ENCODE results near the gene SALL2.

GRCh38 chr14:21529515-21529914, 3.4 kb upstream of the SALL2 start:
- TF ChIP-seq POLR2AphosphoS5 (IDR thresholded peaks at IDR 0.05; ENCODE audit: low read depth, low read length): no peak
- no peak for TF ChIP-seq CTCF (IDR thresholded peaks at IDR 0.05)
- no peak for TF ChIP-seq REST (IDR thresholded peaks at IDR 0.05; ENCODE audit: insufficient read depth in 1 of 2, low read depth in 2 of 2, low read length in 1 of 2)
- no peak for TF ChIP-seq TCF7L2 (IDR thresholded peaks at IDR 0.05; ENCODE audit: low read depth, low read length)
